Activated naive CD4-positive, alpha-beta T cell treated with anti-CD3 and anti-CD28 coated beads, Interleukin-2, amount 10 ng/mL, durations not matched to agents 7 days and 5 days (primary cell): ENCODE measurements around the gene AMPH.
"Not testable (repeated sequence)": the region's sequence is repeated elsewhere in the genome, so short reads cannot be mapped to it uniquely, and the experiment has no call there.

Experiments used
- CTCF ChIA-PET: fragments of 350-600 bp; sonication (Branson Sonifier 250); formaldehyde crosslinking; loops from one replicate; lab custom pipeline; 2021; ENCODE audit warnings: antibody characterized with exemption; lab: Charles Lee
- DNase-seq: peaks from one replicate; pipeline ENCODE4 v3.0.0-alpha.2; 2020
- H3K27ac Mint-ChIP-seq: one replicate; pipeline ENCODE4 v1.8.0; 2021; ENCODE audit warnings: mild to moderate bottlenecking, moderate library complexity, mixed read lengths
- H3K27me3 Mint-ChIP-seq: one replicate; pipeline ENCODE4 v1.8.0; 2021; ENCODE audit warnings: mild to moderate bottlenecking, mixed read lengths
- H3K36me3 Mint-ChIP-seq: one replicate; pipeline ENCODE4 v1.8.0; 2021; ENCODE audit warnings: mixed read lengths
- H3K4me1 Mint-ChIP-seq: one replicate; pipeline ENCODE4 v1.8.0; 2021; ENCODE audit warnings: mixed read lengths
- H3K4me3 Mint-ChIP-seq: one replicate; pipeline ENCODE4 v1.8.0; 2021; ENCODE audit warnings: mild to moderate bottlenecking, moderate library complexity, mixed read lengths
- H3K9me3 Mint-ChIP-seq: one replicate; pipeline ENCODE4 v1.8.0; 2021; ENCODE audit warnings: mixed read lengths

The AMPH gene

GRCh38 chr7:38369816-38370493, 261.2 kb downstream of the AMPH start:
- Mint-ChIP-seq H3K4me3 (no peak overlapping the region), H3K27ac (peak overlapping the region; percentile 3), H3K4me1 (peaks cover 45% of the 10 kb centered on the region), H3K27me3 (no peaks in the 10 kb centered on the region), H3K9me3 (no peaks in the 10 kb centered on the region), H3K36me3 (peaks cover 3% of the 10 kb centered on the region)
- CTCF ChIA-PET = interaction anchor here (0.6 to 11.9 kb wide), 23 partner anchors 8 to 468 kb away, joined by 3 to 285 read pairs (median 6); no protein-coding TSS in a partner anchor
- DNase-seq = peak; percentile 77

GRCh38 chr7:38368191-38368605, 263.0 kb downstream of the AMPH start:
- CTCF ChIA-PET = interaction anchor here (0.5 to 11.9 kb wide), 31 partner anchors 9 to 1146 kb away, joined by 3 to 285 read pairs (median 5); no protein-coding TSS in a partner anchor
- H3K27ac Mint-ChIP-seq = peak overlapping the region; percentile 84
- no peaks in the 10 kb centered on the region for H3K27me3 Mint-ChIP-seq
- H3K4me1 Mint-ChIP-seq = peaks cover 61% of the 10 kb centered on the region
- H3K9me3 Mint-ChIP-seq = no peaks in the 10 kb centered on the region
- peaks cover 13% of the 10 kb centered on the region for H3K36me3 Mint-ChIP-seq
- H3K4me3 Mint-ChIP-seq = peak overlapping the region; percentile 7
- peak; percentile 84 for DNase-seq

GRCh38 chr7:38367301-38367890, 263.8 kb downstream of the AMPH start:
- H3K27me3 Mint-ChIP-seq = no peaks in the 10 kb centered on the region
- H3K36me3 Mint-ChIP-seq = peaks cover 18% of the 10 kb centered on the region
- H3K4me1 Mint-ChIP-seq = peaks cover 69% of the 10 kb centered on the region
- H3K27ac Mint-ChIP-seq = peak overlapping the region; percentile 84
- DNase-seq = no peak
- H3K4me3 Mint-ChIP-seq = no peak overlapping the region
- H3K9me3 Mint-ChIP-seq = no peaks in the 10 kb centered on the region
- CTCF ChIA-PET = interaction anchor here (0.5 to 11.9 kb wide), 29 partner anchors 8 to 1147 kb away, joined by 3 to 285 read pairs (median 5); no protein-coding TSS in a partner anchor

- Mint-ChIP-seq H3K27ac (peak overlapping the region; percentile 96), H3K4me3 (peak overlapping the region; percentile 75), H3K36me3 (peaks cover 25% of the 10 kb centered on the region), H3K4me1 (peaks cover 75% of the 10 kb centered on the region)
- not testable (repeated sequence) for H3K27me3 Mint-ChIP-seq, H3K9me3 Mint-ChIP-seq
- DNase-seq = peak; percentile 85
- CTCF ChIA-PET = interaction anchor here (0.7 to 11.9 kb wide), 11 partner anchors 11 to 255 kb away, joined by 3 to 285 read pairs (median 4); no protein-coding TSS in a partner anchor
Measured at GRCh38 chr7:38363379-38363778, 267.8 kb downstream of the AMPH start.

- DNase-seq = peak; percentile 63
- peak overlapping the region; percentile 96 for H3K27ac Mint-ChIP-seq
- peaks cover 25% of the 10 kb centered on the region for H3K36me3 Mint-ChIP-seq
- H3K4me3 Mint-ChIP-seq = peak overlapping the region; percentile 75
- H3K4me1 Mint-ChIP-seq = peaks cover 72% of the 10 kb centered on the region
- H3K9me3 Mint-ChIP-seq, H3K27me3 Mint-ChIP-seq: not testable (repeated sequence)
- CTCF ChIA-PET = interaction anchor here (1.0 to 11.9 kb wide), 9 partner anchors 10 to 255 kb away, joined by 3 to 285 read pairs (median 4); no protein-coding TSS in a partner anchor
Measured at GRCh38 chr7:38362611-38363237, 268.4 kb downstream of the AMPH start.

DNA sequence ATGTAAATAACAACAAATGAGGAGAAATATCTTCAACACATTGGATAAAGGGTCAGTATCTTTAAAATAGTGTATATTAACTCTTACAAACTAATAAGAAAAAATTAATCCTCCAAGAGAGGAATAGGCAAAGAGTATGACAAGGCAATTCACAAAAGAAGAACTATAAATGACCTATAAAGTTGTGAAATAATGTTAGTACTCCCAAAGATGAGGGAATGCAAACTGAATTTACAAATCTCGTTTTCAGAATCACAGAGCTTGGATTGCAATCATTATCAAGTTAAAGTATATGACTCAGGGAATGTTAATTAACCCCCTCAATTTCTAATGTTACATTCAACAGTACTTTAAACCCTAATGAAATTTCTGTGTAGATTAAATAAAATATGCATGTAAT, 270.4 kb downstream of the AMPH start:
- H3K27ac Mint-ChIP-seq = peak overlapping the region; percentile 49
- no peaks in the 10 kb centered on the region for H3K9me3 Mint-ChIP-seq
- H3K4me3 Mint-ChIP-seq = peak overlapping the region; percentile 97
- no peak for DNase-seq
- H3K27me3 Mint-ChIP-seq = no peaks in the 10 kb centered on the region
- H3K4me1 Mint-ChIP-seq = peaks cover 62% of the 10 kb centered on the region
- H3K36me3 Mint-ChIP-seq = peaks cover 25% of the 10 kb centered on the region
- CTCF ChIA-PET = interaction anchor here (1.1 to 11.9 kb wide), 2 partner anchors 9 to 141 kb away, joined by 6 to 285 read pairs; no protein-coding TSS in a partner anchor

- H3K4me1 Mint-ChIP-seq = peaks cover 62% of the 10 kb centered on the region
- peak; percentile 82 for DNase-seq
- H3K36me3 Mint-ChIP-seq = peaks cover 22% of the 10 kb centered on the region
- CTCF ChIA-PET = interaction anchor here (1.2 to 2.5 kb wide), 5 partner anchors 10 to 143 kb away, joined by 3 to 14 read pairs (median 6); no protein-coding TSS in a partner anchor
- H3K27me3 Mint-ChIP-seq, H3K9me3 Mint-ChIP-seq: not testable (repeated sequence)
- peak overlapping the region; percentile 95 for H3K27ac Mint-ChIP-seq
- H3K4me3 Mint-ChIP-seq = peak overlapping the region; percentile 97
Measured at GRCh38 chr7:38359071-38359601, 272.0 kb downstream of the AMPH start.

DNA sequence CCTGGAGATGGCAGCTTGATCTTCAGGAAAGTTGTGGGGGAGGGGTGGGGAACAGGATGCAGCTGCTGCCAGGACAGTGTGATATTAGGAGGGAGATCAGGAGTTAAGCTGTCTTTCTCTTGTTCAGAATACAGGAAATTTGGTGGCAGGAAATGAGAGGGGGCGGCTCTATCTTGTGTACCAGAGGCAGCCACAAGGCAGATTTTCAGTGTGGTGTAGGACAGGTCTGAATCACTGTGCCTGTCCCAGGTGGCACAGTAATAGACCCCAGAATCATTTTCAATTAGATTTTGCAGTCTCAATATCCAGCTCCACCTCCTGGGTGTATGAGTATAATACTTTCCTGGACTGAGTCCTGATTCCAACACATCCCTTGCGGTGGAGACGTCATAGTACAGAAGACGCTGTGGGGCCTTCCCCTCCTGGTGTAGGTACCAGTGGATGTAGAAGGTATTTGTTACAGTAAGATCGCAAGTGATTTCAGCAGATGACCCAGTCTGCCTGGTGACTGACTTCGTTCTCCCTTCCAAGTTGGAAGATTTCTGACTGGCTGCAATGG, 272.8 kb downstream of the AMPH start:
- CTCF ChIA-PET = interaction anchor here (1.2 to 2.5 kb wide), 6 partner anchors 10 to 143 kb away, joined by 3 to 14 read pairs (median 6); no protein-coding TSS in a partner anchor
- H3K27me3 Mint-ChIP-seq, H3K9me3 Mint-ChIP-seq: not testable (repeated sequence)
- peaks cover 61% of the 10 kb centered on the region for H3K4me1 Mint-ChIP-seq
- peak overlapping the region; percentile 97 for H3K4me3 Mint-ChIP-seq
- peak; percentile 54 for DNase-seq
- H3K36me3 Mint-ChIP-seq = peaks cover 22% of the 10 kb centered on the region
- peak overlapping the region; percentile 95 for H3K27ac Mint-ChIP-seq

GRCh38 chr7:38354271-38354851, 276.8 kb downstream of the AMPH start:
- H3K4me1 Mint-ChIP-seq = peaks cover 46% of the 10 kb centered on the region
- not testable (repeated sequence) for H3K9me3 Mint-ChIP-seq, H3K27me3 Mint-ChIP-seq
- DNase-seq = peak; percentile 69
- peak overlapping the region; percentile 60 for H3K4me3 Mint-ChIP-seq
- peaks cover 12% of the 10 kb centered on the region for H3K36me3 Mint-ChIP-seq
- H3K27ac Mint-ChIP-seq = peak overlapping the region; percentile 87
- CTCF ChIA-PET = interaction anchor here (1.0 to 1.4 kb wide), 4 partner anchors 9 to 139 kb away, joined by 3 to 9 read pairs (median 6); no protein-coding TSS in a partner anchor

DNA sequence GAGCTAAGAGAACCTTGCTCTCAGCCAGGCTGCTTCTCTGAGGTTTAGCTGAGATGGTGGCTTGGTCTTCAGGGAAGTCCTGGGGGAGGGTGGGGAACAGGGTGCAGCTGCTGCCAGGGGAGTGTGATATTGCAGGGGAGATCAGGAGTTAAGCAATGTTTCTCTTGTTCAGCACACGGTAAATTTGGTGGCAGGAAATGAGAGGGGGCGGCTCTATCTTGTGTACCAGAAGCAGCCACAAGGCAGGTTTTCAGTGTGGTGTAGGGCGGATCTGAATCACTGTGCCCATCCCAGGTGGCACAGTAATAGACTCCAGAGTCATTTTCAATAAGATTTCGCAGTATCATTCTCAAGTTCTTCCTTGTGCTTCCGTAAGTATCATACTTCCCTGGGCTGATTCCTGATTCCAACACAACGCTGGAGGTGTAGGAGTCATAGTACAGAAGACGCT, 277.7 kb downstream of the AMPH start:
- H3K4me3 Mint-ChIP-seq = peak overlapping the region; percentile 60
- H3K36me3 Mint-ChIP-seq, H3K9me3 Mint-ChIP-seq, H3K27me3 Mint-ChIP-seq, DNase-seq: not testable (repeated sequence)
- peak overlapping the region; percentile 87 for H3K27ac Mint-ChIP-seq
- peaks cover 47% of the 10 kb centered on the region for H3K4me1 Mint-ChIP-seq
- CTCF ChIA-PET = interaction anchor here (1.2 to 1.4 kb wide), 4 partner anchors 8 to 245 kb away, joined by 3 to 9 read pairs (median 6); no protein-coding TSS in a partner anchor

DNA sequence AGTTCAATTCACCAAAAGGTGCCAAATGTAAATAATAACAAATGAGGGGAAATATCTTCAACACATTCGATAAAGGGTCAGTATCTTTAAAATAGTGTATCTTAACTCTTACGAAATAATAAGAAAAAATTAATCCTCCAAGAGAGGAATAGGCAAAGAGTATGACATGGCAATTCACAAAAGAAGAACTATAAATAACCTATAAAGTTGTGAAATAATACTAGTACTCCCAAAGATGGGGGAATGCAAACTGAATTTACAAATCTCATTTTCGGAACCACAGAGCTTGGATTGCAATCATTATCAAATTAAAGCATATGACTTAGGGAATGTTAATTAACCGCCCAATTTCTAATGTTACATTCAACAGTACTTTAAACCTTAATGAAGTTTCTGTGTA, 279.6 kb downstream of the AMPH start:
- H3K27ac Mint-ChIP-seq = no peak overlapping the region
- H3K36me3 Mint-ChIP-seq = peaks cover 9% of the 10 kb centered on the region
- H3K27me3 Mint-ChIP-seq = no peaks in the 10 kb centered on the region
- no peak for DNase-seq
- H3K4me3 Mint-ChIP-seq = no peak overlapping the region
- no peaks in the 10 kb centered on the region for H3K9me3 Mint-ChIP-seq
- CTCF ChIA-PET = no interaction called here
- H3K4me1 Mint-ChIP-seq = peaks cover 45% of the 10 kb centered on the region

DNA sequence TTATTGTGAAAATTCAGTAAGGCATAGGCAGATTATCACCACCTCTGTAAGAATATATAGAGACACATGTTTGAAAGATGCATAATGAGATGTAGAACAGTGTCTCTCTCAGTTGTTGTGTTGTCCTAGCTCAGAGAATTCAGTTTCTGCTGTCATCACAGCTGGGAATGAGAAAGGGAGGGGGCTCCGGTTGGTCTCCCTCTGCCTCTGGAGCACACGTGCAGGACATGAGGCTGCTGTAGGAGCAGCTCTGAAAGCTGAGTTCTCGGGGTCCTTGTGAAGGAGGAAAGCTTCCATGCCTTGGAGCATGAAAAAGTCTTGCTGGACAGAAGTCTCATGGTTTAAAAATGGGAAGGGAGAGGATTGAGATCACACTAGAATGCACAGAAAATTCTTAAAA, 280.4 kb downstream of the AMPH start:
- Mint-ChIP-seq H3K4me3 (peak overlapping the region; percentile 73), H3K4me1 (peaks cover 48% of the 10 kb centered on the region), H3K27ac (peak overlapping the region; percentile 78)
- H3K36me3 Mint-ChIP-seq, DNase-seq, H3K9me3 Mint-ChIP-seq, H3K27me3 Mint-ChIP-seq: not testable (repeated sequence)
- CTCF ChIA-PET = interaction anchor here (1.5 kb wide), 1 partner anchor 135 kb away, joined by 8 read pairs; no protein-coding TSS in a partner anchor
